Skin of body (tissue), 2 donors: ENCODE data around the gene EXTL2. TPM values are rescaled to one million over a fixed set of nuclear protein-coding genes. Genes with fewer than 3 reads are reported as not detected.
A peak's percentile ranks its signal among the peaks of the same experiment; 100 is the strongest.
"Not testable (repeated sequence)": the region's sequence is repeated elsewhere in the genome, so short reads cannot be mapped to it uniquely, and the experiment has no call there.

Source experiments
- DNase-seq: peaks from one replicate; lab custom pipeline; 2025; lab: John Stamatoyannopoulos, UW
- total RNA-seq: library from RNA; depleted of rRNA; stranded (reverse); fragments of >200 nt; gene quantifications from one replicate; pipeline ENCODE4 v1.2.3, GENCODE V29; 2014

Gene EXTL2
- total RNA-seq, 1 donor from 2014 or later: 26.5 TPM

- DNase-seq: peak; percentile 47
These were observed 34.1 kb downstream of the EXTL2 start for GRCh38 chr1:100860397-100860991.

DNA sequence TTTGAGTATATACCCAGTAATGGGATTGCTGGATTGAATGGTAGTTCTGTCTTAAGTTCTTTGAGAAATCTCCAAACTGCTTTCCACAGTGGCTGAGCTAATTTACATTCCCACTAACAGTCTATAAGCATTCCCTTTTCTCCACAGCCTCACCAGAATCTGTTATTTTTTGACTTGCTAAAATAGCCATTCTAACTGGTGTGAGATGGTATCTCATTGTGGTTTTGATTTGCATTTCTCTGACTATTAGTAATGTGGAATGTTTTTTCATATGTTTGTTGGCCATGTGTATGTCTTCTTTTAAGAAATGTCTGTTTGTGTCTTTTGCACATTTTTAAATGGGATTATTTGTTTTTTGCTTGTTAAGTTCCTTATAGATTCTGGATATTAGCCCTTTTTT, 39.5 kb downstream of the EXTL2 start:
- DNase-seq: not testable (repeated sequence)

DNA sequence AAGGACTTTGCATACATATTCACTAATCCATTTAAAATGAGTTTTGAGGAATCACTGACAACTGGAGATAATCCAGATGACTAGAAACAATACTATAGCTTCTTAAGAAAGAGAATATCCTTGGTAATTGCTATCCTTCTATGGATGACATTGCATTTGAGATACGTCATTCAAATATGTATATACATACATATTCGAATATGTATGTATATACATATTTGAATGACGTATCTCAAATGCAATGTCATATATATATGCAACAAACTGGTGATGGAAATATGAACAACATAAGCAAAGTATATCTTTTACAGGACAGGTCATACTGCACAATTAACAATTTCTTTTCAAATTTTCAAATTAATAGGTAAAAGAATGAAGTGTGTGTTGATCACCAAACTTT, 41.7 kb downstream of the EXTL2 start:
- no peak for DNase-seq

GRCh38 chr1:100851726-100852125, 42.9 kb downstream of the EXTL2 start:
- DNase-seq: no peak

DNA sequence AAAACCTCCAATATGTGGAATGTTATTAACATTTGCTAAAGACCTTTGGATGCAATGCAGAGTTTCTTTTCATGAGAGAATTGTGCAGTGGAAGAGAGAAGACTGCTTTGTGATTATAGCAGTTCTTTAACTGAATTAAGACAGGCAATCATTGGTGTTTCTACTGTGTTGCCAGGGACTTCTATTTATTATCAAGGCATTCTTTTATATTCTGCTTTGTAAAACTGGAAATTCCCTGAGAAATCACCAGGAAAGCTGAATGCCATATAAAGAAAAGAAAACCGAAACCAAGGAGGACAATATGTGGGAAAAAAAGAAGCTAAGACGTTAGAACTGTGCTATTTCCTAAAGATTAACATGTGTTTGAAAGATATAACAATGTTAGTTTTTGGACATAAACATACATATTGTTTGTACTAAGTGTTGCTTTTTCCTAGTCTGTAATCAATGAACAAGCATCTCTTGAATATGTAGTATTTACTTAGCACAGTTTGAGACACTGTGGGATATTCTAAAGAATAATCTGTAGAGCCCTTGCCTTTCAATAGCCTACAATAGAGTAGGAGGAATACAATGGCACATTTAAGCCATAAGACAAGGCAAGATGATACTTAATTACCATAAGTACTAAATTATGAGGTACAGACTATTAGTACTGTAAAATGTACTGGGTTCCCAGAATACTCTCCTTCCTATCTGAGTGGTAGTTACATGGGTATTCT, 47.1 kb downstream of the EXTL2 start:
- no peak for DNase-seq

DNA sequence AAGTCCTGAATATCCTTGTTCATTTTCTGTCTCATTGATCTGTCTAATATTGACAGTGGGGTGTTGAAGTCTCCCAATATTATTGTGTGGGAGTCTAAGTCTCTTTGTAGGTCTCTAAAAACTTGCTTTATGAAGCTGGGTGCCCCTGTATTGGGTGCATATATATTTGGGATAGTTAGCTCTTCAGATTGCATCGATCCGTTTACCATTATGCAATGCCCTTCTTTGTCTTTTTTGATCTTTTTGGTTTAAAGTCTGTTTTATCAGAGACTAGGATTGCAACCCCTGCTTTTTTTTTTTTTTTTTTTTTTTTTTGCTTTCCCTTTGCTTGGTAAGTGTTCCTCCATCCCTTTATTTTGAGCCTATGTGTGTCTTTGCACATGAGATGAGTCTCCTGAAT, 51.5 kb downstream of the EXTL2 start:
- DNase-seq: not testable (repeated sequence)

DNA sequence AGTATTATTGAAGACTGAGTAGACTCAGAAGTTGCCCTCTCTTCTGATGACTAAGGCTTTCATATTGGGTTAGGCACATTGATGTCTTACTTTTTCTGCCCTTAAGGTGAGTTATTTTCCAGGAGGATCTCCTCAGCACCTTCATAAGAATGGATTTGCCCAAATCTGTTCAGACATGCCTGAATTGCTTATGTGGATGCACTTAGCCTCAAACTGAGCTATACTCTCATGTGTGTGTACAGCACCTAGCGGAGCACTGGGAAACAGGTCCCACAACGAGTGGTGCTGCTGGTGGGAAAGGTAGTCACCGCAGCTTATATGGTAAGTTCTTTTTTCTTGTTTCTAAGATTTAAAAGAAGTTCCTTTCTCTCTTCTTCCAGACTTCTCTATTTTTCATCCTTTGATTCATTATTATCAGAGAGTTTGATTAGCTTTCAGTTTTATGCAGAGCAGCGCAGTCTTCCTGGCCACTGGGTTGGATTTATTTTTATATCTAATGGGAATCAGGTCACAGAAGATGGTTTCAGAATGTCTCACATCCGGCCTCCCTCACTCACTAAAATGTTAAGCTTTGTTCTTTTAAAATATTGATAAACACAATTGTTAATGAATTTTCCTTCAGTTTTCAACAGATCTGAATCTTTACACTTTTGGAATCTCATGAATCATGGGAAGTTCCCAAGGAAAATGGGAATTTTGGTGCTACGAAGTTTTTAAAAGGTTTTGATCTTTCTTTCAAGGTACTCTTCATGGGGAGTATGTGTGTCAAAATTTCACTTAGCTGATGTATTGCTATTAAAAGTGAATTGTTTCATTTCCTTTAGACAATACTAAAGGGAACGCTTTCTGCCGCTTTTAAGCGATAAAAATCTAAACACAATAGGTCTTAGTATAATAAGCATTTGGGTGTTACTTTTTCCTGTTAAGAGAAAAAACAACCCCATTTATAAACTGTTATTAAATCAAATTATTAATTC, 58.5 kb downstream of the EXTL2 start:
- DNase-seq: no peak

- no peak for DNase-seq
These were observed 59.6 kb downstream of the EXTL2 start for GRCh38 chr1:100834777-100835660.

DNA sequence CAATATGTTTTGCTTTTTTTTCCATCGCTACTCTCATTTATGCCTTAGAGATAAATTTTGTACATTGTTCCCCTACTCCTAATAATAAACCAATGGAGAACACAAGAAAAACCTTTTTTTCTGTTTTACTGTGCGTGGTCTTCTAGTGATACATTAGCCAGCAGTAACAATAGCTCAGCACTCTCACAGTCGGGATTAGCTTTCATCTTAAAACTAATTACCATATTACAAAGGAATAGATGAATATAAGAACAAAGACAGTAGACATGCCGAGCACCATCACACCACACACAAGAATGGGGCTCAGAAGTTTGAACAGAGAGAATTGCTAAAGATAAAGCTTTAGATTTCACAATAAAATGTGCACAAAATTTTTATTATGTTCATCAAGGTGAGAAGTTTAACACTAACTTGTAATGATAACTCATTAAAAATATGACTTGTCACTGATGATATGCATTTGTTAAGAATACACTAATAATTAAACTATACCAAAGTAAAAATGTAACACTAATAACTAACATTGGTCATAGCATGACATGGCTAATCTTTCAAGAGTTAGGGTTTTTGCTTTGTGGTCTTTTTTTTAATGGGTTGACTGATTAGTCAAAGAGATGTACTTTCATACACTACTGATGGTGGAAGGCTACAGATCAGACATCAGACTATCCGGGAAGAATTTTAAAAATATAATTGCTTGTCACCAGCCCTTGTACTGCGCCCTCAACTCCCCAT, 61.8 kb downstream of the EXTL2 start:
- DNase-seq: no peak

GRCh38 chr1:100825666-100826065, 69.0 kb downstream of the EXTL2 start:
- DNase-seq: not testable (repeated sequence)

Other genes starting within 250 kb of the EXTL2 start
- gene VCAM1, start 175.1 kb downstream of the EXTL2 start, total RNA-seq: 55.3 TPM
- 20.0 TPM for gene SLC30A7, start 1.2 kb upstream of the EXTL2 start, total RNA-seq
- 25.1 TPM for gene DPH5, start 130.9 kb upstream of the EXTL2 start, total RNA-seq